ENCODE measurements around the gene SERPINA3.

DNA sequence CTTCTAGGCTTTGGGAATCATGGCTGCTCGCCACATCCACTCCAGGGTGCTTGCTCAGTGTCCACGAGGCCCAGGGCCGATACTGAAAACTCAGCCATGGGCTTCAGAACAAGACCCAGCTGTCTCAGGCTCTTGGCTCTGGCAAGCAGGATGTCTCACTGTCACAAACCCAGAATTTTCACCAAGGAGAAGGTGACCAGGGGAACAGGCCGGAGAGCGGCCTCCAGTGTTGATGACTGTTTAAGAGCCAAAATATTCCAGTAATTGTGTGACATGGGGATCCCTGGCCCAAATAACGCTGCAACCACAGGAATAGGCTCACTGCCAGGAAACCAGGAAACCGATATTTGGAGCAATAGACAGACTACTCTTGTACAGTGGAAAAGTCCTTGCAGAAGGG, 40.8 kb upstream of the SERPINA3 start:
- no peak for TF ChIP-seq NR2F1 (conservative IDR thresholded peaks at IDR 0.05)
- TF ChIP-seq NFYA (IDR thresholded peaks at IDR 0.05; ENCODE audit: borderline replicate concordance, low read depth, low read length) = no peak
- TF ChIP-seq, protein P1, sequence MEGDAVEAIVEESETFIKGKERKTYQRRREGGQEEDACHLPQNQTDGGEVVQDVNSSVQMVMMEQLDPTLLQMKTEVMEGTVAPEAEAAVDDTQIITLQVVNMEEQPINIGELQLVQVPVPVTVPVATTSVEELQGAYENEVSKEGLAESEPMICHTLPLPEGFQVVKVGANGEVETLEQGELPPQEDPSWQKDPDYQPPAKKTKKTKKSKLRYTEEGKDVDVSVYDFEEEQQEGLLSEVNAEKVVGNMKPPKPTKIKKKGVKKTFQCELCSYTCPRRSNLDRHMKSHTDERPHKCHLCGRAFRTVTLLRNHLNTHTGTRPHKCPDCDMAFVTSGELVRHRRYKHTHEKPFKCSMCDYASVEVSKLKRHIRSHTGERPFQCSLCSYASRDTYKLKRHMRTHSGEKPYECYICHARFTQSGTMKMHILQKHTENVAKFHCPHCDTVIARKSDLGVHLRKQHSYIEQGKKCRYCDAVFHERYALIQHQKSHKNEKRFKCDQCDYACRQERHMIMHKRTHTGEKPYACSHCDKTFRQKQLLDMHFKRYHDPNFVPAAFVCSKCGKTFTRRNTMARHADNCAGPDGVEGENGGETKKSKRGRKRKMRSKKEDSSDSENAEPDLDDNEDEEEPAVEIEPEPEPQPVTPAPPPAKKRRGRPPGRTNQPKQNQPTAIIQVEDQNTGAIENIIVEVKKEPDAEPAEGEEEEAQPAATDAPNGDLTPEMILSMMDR (IDR thresholded peaks at IDR 0.05 in 2 of 3, conservative IDR thresholded peaks at IDR 0.05 in 1 of 3; ENCODE audit: control insufficient read depth in 2 of 3, extremely low read depth in 1 of 3, insufficient read depth in 1 of 3, low read depth in 3 of 3, low read length in 3 of 3) = no peak
- TF ChIP-seq HDAC2 (IDR thresholded peaks at IDR 0.05) = no peak
- TF ChIP-seq EED (IDR thresholded peaks at IDR 0.05; ENCODE audit: low read depth) = no peak
- TF ChIP-seq, protein P2, sequence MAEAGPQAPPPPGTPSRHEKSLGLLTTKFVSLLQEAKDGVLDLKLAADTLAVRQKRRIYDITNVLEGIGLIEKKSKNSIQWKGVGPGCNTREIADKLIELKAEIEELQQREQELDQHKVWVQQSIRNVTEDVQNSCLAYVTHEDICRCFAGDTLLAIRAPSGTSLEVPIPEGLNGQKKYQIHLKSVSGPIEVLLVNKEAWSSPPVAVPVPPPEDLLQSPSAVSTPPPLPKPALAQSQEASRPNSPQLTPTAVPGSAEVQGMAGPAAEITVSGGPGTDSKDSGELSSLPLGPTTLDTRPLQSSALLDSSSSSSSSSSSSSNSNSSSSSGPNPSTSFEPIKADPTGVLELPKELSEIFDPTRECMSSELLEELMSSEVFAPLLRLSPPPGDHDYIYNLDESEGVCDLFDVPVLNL (IDR thresholded peaks at IDR 0.05; ENCODE audit: low read depth, low read length) = no peak
- no peak for TF ChIP-seq POLR2A (IDR thresholded peaks at IDR 0.05; ENCODE audit: low read depth, low read length)
- TF ChIP-seq, protein P3, sequence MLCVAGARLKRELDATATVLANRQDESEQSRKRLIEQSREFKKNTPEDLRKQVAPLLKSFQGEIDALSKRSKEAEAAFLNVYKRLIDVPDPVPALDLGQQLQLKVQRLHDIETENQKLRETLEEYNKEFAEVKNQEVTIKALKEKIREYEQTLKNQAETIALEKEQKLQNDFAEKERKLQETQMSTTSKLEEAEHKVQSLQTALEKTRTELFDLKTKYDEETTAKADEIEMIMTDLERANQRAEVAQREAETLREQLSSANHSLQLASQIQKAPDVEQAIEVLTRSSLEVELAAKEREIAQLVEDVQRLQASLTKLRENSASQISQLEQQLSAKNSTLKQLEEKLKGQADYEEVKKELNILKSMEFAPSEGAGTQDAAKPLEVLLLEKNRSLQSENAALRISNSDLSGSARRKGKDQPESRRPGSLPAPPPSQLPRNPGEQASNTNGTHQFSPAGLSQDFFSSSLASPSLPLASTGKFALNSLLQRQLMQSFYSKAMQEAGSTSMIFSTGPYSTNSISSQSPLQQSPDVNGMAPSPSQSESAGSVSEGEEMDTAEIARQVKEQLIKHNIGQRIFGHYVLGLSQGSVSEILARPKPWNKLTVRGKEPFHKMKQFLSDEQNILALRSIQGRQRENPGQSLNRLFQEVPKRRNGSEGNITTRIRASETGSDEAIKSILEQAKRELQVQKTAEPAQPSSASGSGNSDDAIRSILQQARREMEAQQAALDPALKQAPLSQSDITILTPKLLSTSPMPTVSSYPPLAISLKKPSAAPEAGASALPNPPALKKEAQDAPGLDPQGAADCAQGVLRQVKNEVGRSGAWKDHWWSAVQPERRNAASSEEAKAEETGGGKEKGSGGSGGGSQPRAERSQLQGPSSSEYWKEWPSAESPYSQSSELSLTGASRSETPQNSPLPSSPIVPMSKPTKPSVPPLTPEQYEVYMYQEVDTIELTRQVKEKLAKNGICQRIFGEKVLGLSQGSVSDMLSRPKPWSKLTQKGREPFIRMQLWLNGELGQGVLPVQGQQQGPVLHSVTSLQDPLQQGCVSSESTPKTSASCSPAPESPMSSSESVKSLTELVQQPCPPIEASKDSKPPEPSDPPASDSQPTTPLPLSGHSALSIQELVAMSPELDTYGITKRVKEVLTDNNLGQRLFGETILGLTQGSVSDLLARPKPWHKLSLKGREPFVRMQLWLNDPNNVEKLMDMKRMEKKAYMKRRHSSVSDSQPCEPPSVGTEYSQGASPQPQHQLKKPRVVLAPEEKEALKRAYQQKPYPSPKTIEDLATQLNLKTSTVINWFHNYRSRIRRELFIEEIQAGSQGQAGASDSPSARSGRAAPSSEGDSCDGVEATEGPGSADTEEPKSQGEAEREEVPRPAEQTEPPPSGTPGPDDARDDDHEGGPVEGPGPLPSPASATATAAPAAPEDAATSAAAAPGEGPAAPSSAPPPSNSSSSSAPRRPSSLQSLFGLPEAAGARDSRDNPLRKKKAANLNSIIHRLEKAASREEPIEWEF (IDR thresholded peaks at IDR 0.05; ENCODE audit: insufficient replicate concordance, low read depth, low read length) = no peak
- TF ChIP-seq, protein P4, sequence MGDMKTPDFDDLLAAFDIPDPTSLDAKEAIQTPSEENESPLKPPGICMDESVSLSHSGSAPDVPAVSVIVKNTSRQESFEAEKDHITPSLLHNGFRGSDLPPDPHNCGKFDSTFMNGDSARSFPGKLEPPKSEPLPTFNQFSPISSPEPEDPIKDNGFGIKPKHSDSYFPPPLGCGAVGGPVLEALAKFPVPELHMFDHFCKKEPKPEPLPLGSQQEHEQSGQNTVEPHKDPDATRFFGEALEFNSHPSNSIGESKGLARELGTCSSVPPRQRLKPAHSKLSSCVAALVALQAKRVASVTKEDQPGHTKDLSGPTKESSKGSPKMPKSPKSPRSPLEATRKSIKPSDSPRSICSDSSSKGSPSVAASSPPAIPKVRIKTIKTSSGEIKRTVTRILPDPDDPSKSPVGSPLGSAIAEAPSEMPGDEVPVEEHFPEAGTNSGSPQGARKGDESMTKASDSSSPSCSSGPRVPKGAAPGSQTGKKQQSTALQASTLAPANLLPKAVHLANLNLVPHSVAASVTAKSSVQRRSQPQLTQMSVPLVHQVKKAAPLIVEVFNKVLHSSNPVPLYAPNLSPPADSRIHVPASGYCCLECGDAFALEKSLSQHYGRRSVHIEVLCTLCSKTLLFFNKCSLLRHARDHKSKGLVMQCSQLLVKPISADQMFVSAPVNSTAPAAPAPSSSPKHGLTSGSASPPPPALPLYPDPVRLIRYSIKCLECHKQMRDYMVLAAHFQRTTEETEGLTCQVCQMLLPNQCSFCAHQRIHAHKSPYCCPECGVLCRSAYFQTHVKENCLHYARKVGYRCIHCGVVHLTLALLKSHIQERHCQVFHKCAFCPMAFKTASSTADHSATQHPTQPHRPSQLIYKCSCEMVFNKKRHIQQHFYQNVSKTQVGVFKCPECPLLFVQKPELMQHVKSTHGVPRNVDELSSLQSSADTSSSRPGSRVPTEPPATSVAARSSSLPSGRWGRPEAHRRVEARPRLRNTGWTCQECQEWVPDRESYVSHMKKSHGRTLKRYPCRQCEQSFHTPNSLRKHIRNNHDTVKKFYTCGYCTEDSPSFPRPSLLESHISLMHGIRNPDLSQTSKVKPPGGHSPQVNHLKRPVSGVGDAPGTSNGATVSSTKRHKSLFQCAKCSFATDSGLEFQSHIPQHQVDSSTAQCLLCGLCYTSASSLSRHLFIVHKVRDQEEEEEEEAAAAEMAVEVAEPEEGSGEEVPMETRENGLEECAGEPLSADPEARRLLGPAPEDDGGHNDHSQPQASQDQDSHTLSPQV (IDR thresholded peaks at IDR 0.05) = no peak
- TF ChIP-seq BCL11A (IDR thresholded peaks at IDR 0.05; ENCODE audit: low read depth, low read length) = no peak
- TF ChIP-seq, protein P5, sequence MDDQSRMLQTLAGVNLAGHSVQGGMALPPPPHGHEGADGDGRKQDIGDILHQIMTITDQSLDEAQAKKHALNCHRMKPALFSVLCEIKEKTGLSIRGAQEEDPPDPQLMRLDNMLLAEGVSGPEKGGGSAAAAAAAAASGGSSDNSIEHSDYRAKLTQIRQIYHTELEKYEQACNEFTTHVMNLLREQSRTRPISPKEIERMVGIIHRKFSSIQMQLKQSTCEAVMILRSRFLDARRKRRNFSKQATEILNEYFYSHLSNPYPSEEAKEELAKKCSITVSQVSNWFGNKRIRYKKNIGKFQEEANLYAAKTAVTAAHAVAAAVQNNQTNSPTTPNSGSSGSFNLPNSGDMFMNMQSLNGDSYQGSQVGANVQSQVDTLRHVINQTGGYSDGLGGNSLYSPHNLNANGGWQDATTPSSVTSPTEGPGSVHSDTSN (IDR thresholded peaks at IDR 0.05; ENCODE audit: insufficient replicate concordance, low read depth, low read length) = no peak
- no peak for TF ChIP-seq RAD21 (IDR thresholded peaks at IDR 0.05; ENCODE audit: insufficient read depth, low read depth, low read length)

Data from GM12878 (cell line).